Left ventricle myocardium superior (tissue), 1 donor: ENCODE data around the gene ATP6V1G2. TPM values are rescaled to one million over a fixed set of nuclear protein-coding genes. Genes with fewer than 3 reads are reported as not detected.
"Not testable (repeated sequence)": the region's sequence is repeated elsewhere in the genome, so short reads cannot be mapped to it uniquely, and the experiment has no call there.

ENCODE experiments used
- ATAC-seq: fragments of 200-7000 bp; cut with Tn5 transposase; one replicate; pipeline ENCODE4 v1.9.1; 2020; ENCODE audit warnings: mild to moderate bottlenecking, moderate library complexity
- DNase-seq: peaks from one replicate; pipeline ENCODE4 v3.0.0-alpha.2; 2020
- intact Hi-C: fragments of 100-400 bp; cut with micrococcal nuclease; formaldehyde crosslinking; loops from one replicate; pipeline ENCODE4 v1.11.0; 2022
- total RNA-seq: library from RNA; stranded (reverse); fragmentation: NEBNext Ultra II Directional; extraction: Animal tissue kit (Norgen Biotek cat#: 25700); gene quantifications from one replicate; pipeline ENCODE4 v1.2.1, GENCODE V29; 2021
- donor health status: DM: no; HTN: yes; CAD: no; lungs with severe emphysema.

ATP6V1G2 gene
- total RNA-seq, 1 donor from 2014 or later = 2.1 TPM

DNA sequence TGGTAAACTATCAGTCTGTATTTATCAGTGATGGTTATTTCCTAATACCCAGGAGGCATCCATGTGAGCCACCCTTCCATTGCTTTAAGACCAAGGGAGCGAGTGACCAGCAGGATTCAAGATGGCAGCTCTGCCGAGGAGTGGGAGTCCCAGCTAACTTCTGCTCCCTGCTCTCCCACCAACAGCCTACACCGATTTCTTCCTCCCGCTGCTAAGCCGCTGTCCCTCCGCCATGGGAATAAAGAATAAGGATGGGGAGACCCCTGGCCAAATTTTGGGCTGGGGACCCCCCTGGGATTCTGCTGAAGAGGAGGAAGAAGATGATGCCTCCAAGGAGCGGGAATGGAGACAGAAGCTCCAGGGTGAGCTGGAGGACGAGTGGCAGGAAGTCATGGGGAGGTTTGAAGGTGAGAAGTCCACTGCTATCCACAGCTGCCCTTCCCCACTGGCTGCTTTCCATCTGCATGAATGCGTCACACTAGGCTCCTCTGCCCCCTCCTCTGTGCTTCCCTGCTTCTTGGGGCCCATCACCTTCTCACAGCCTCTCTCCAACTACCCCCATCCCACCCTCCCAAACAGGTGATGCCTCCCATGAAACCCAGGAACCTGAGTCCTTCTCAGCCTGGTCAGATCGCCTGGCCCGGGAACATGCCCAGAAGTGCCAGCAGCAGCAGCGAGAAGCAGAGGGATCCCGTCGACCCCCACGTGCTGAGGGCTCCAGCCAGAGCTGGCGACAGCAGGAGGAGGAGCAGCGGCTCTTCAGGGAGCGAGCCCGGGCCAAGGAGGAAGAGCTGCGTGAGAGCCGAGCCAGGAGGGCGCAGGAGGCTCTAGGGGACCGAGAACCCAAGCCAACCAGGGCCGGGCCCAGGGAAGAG is 11.3 kb upstream of the ATP6V1G2 start:
- intact Hi-C loops = no loop called here
- DNase-seq (no peak), ATAC-seq (no peak)

- ATAC-seq (no peak), DNase-seq (no peak)
- intact Hi-C loops = no loop called here
These were observed 9.9 kb upstream of the ATP6V1G2 start for GRCh38 chr6:31556307-31556706.

DNA sequence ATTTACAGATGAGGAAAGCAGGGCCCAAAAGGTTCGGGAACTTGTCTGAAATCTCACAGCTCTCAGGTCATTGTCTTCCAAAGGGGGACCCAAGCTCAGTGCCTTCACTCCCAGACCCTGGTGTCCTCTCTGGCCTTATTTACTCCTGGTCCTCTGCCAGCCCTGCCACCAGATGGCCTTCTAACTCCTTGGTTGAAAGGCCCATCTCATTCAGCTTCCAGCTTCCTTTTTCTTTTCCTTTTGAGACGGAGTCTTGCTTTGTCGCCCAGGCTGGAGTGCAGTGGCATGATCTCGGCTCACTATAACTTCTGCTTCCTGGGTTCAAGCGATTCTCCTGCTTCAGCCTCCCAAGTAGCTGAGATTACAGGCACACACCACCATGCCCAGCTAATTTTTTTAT is 5.0 kb upstream of the ATP6V1G2 start:
- intact Hi-C loops, ATAC-seq: not testable (repeated sequence)
- DNase-seq = peak; percentile 62

- ATAC-seq (no peak), DNase-seq (no peak)
- intact Hi-C loops = no loop called here
These were observed 2.1 kb upstream of the ATP6V1G2 start for GRCh38 chr6:31548544-31548873.

DNA sequence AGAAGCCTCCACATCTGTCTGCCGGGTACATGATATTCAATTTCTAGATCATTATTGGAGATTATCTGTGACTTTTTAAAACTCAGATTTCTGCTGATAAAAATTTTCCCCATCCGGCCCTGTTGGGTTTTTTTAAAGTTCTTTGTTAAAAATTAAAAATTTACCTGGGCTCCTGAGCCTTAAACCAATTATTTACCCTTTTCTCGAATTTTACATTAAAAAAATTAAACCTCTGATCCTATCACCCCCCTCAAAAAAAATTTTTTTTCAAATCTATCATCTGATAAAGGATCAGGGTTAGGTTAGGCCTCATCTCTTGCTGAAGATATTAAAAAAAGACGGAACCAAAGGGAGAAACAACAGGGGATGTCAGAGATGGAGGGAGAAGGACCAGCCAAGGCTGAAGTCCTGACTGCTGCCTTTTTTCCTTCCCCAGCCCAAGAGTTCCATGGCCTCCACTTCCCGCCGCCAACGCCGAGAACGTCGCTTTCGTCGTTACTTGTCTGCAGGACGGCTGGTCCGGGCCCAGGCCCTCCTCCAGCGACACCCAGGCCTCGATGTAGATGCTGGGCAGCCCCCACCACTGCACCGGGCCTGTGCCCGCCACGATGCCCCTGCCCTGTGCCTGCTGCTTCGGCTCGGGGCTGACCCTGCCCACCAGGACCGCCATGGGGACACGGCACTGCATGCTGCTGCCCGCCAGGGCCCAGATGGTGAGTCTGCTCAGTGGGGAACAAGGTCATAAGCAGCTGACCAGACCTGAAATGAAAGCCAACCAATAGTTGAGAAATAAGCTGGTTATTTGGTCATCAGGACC is 1.5 kb upstream of the ATP6V1G2 start:
- DNase-seq (no peak), ATAC-seq (no peak)
- intact Hi-C loops = loop anchor here (2.0 kb wide), 1 partner anchor 51 kb away; no protein-coding TSS in a partner anchor

- intact Hi-C loops = loop anchor here (2.0 kb wide), 1 partner anchor 52 kb away; no protein-coding TSS in a partner anchor
- peak; percentile 95 for DNase-seq
- ATAC-seq = peak; percentile 97
These were observed 734 bp upstream of the ATP6V1G2 start, which contains the start of gene NFKBIL1 for GRCh38 chr6:31546958-31547726. Gene NFKBIL1 (plus strand): TSS chr6:31547608. CDS start chr6:31547695, 87 bp downstream.

DNA sequence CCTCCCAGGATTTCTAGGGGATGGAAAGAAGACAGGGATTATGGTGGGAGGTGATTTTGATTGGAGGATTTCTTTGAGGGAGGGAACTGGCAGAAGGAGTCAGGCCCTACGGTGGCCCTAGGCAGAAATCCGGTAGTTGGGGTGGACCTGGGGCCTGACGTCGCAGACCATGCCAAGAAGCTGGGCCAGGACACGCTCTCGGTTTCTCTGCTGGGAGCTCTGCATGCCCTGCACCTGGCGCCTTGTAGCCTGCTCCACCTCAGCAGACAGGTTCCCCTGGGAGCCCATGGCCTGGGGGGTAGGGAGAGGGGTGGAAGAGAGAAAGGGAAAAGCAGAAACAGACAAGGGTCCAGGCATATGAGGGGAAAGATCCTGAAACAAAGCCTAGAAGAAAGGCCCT is 1.1 kb downstream of the ATP6V1G2 start:
- intact Hi-C loops = no loop called here
- ATAC-seq = no peak
- no peak for DNase-seq

- intact Hi-C loops = no loop called here
- no peak for DNase-seq
- ATAC-seq = no peak
These were observed 1.7 kb downstream of the ATP6V1G2 start for GRCh38 chr6:31544676-31545075.

DNA sequence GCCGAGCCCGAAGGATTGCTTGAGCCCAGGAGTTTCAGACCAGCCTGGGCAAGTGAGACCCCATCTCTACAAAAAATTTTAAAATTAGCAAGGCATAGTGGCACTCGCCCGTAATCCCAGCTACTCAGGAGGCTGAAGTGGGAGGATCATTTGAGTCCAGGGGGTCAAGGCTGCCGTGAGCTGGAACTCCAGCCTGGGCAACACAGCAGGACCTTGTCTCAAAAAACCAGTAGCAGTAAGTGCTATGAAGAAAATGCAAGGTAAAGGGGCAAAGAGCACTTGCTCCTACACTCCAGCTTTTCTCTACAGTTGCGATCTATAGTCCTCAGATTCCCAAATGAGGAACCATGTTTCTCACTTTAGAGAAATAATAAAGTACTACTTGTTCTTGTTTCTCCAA is 2.8 kb downstream of the ATP6V1G2 start:
- DNase-seq = no peak
- intact Hi-C loops = no loop called here
- no peak for ATAC-seq

DNA sequence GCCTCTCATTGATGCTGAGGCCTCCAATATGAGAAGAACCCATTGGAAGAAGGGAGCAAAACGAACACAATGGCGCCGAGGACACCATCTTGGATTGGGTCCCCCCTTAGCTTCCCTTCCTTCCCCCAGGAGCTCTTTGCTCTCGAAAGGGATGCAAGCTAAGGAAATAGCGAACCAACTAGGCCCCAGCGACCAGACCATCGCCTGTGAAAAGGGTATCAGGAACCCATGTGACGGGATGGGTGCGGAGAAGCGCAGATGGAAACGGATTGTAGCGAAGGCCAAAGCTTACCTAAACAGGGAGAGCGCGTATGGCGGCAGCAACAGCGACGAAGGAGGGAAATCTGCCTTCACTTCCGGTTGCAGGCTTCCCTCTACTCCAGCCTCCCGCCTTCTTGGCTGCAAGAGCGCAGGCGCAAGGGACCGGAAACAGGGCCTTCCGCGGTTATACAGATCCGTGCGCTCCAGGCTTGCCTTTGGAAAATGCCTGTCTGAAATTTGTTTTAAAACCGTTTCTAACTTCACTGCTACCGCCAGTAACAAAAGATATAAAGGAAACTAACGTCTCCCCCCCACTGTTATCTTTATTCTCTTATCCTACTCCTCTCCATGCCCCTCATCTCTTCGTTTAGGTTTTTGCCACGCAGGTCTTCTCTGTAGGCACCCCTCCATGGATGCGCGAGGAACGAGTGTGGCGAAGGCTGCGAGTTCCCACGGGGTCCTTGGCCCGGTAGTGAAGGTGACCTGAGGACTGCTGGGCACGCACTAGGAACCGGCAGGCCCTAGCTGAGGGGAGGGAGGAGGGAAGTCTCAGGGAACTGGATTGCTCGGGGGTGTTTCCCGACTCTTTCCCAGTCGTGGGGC is 4.5 kb downstream of the ATP6V1G2 start, which contains the start of gene DDX39B:
Gene DDX39B (minus strand): TSS at position 346 of the 864 bp plus-strand sequence. CDS start 1,471 bp downstream, outside the sequence.
- intact Hi-C loops = no loop called here
- DNase-seq (peak; percentile 96), ATAC-seq (peak; percentile 94)

DNA sequence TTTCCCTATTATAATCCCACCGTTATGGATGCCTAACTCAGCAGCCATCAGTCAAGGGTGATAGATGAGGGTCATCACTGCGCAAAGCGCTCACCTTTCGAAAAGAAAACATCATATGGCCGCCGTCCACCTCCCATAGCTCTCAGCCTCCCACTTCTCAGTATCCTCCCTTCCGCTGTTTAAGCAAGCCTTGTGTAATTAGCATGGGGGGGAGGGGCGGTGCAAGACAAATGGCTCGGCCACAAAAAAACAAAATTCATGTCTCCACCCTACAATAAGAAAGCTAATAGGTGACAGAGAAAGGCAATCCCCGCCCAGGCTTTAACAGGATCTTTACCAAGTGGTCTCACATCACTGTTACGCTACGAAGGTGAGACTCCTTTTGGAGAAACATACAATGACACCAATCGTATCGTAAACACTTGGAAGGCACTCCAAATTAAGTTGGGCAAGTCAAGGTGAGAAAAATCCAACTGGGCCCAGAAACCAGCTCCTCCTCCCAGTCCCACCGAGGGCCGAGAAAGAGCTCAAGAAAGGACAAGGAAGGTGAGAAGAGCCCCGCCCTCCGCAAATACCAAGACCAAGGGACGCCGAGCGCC is 5.2 kb downstream of the ATP6V1G2 start:
- peak; percentile 22 for ATAC-seq
- intact Hi-C loops = no loop called here
- DNase-seq = no peak

GRCh38 chr6:31540640-31541039 is 5.8 kb downstream of the ATP6V1G2 start:
- intact Hi-C loops = no loop called here
- DNase-seq (no peak), ATAC-seq (no peak)

GRCh38 chr6:31538805-31539400 is 7.5 kb downstream of the ATP6V1G2 start:
- DNase-seq (no peak), ATAC-seq (no peak)
- intact Hi-C loops = no loop called here

DNA sequence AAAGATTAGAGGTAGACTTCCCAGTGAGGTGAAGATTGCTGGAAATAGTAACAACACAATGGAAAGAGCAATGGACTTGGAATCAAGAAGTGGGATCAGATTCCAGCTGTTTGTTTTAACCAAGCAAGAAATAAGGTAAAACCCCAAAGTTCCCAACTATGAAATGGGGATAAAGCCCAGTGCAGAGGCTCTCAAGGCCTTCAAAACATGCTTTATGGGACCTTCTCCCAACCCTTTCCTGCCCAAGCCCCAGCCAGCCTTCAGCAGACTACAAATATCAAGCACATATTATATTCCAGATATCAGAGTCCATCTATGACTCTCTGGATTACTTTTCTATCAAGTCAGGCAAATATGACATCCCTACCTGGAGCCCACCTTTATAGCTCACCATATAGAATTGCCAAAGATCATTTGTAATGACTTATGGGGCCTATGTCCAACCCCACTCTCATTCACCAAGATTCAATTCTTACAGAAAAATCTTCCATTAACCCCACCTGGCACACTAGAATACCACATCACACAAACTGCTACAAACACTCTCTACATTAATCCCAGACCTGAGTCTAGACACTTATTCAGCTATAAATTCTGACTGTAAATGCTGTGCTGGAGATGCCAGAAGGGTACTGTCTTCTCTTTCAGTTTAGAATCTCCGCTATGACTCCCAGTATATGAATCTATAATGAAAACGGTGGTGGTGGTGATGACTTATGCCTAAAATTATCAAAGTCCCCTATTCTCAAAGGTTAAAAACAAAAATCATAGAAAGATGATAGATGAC is 10.7 kb downstream of the ATP6V1G2 start:
- ATAC-seq = no peak
- intact Hi-C loops = no loop called here
- DNase-seq = no peak

- intact Hi-C loops = no loop called here
- ATAC-seq (no peak), DNase-seq (no peak)
These were observed 11.8 kb downstream of the ATP6V1G2 start for GRCh38 chr6:31534521-31535040.

- intact Hi-C loops = no loop called here
- DNase-seq = no peak
- no peak for ATAC-seq
These were observed 12.4 kb downstream of the ATP6V1G2 start for GRCh38 chr6:31534011-31534410.

DNA sequence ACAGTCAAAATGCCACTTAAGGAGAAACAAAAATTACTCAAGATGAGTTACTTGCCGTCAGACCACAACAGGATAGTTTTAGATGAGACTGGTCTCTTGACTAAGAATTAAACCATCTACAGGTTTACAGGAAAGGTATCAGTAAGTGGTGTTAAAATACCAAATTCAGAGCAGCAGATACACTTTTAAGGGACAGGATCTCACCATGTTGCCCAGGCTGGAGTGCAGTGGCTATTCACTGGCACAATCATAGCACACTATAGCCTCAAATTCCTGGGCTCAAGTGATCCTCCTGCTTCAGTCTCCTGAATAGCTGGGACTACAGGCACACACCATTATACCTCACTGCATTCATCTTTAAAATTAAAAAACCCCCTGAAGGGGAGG is 13.0 kb downstream of the ATP6V1G2 start:
- no peak for DNase-seq
- ATAC-seq = no peak
- intact Hi-C loops = no loop called here
